Measurements from ENCODE around the gene NDFIP1.

DNA sequence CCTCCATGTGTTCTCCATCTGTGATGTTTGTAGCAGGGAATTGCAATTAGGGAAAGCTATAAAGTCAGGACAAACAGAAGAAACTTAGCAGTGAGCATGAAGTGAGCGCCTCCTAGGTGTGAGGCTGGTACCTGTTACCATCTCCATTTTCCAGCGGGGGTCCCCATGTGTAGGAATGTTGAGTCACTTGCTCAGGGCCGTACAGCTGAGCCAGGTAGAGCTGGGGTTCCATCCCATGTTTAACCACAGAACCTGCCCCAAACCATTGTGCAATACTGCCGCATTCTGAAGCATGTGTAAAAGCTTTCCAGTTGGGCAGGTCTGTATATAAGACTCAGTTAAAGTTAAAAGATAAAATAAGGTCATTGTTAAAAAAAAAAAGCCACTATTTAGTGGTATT lies 62.7 kb downstream of the NDFIP1 start:
- TF ChIP-seq GATA2 (IDR thresholded peaks at IDR 0.05; ENCODE audit: low read depth, low read length) = no peak
- no peak for TF ChIP-seq GATA3 (IDR thresholded peaks at IDR 0.05; ENCODE audit: low read depth, low read length)
